ENCODE measurements around the gene DACH2. TPM values are rescaled to one million over a fixed set of nuclear protein-coding genes. Genes with fewer than 3 reads are reported as not detected.

Gene DACH2
- total RNA-seq, 6 donors from 2014 or later, result not detected

GRCh38 chrX:86370927-86371326, 222.7 kb downstream of the DACH2 start:
- Histone ChIP-seq H3K4me1 (no peaks in the 10 kb centered on the region), H3K27me3 (no peaks in the 10 kb centered on the region), H3K36me3 (no peaks in the 10 kb centered on the region), H3K27ac (no peak overlapping the region), H3K9me3 (no peaks in the 10 kb centered on the region), H3K4me3 (no peak overlapping the region)
- ATAC-seq (ENCODE audit: low FRiP score in 2 of 2), result no peak
- TF ChIP-seq POLR2AphosphoS5 (IDR thresholded peaks at IDR 0.05), result no peak
- no peak for TF ChIP-seq POLR2A (IDR thresholded peaks at IDR 0.05)
- TF ChIP-seq CTCF (IDR thresholded peaks at IDR 0.05), result no peak
- 55 to 57% methylated on average over 1 of the region's 1 CpG for WGBS, 2 donors
- no peak for DNase-seq

GRCh38 chrX:86379209-86379608, 231.0 kb downstream of the DACH2 start:
- no peaks in the 10 kb centered on the region for H3K27me3 ChIP-seq
- no peak overlapping the region for H3K4me3 ChIP-seq
- H3K4me1 ChIP-seq, result no peaks in the 10 kb centered on the region
- H3K36me3 ChIP-seq, result no peaks in the 10 kb centered on the region
- no peak overlapping the region for H3K27ac ChIP-seq
- DNase-seq (no peak), ATAC-seq (ENCODE audit: low FRiP score in 2 of 2) (no peak)
- no peak for TF ChIP-seq EP300 (IDR thresholded peaks at IDR 0.05)
- TF ChIP-seq POLR2A (IDR thresholded peaks at IDR 0.05), result no peak
- TF ChIP-seq POLR2AphosphoS5 (IDR thresholded peaks at IDR 0.05), result no peak
- TF ChIP-seq CTCF (IDR thresholded peaks at IDR 0.05), result no peak
- no peaks in the 10 kb centered on the region for H3K9me3 ChIP-seq

- Histone ChIP-seq H3K27me3 (no peaks in the 10 kb centered on the region), H3K36me3 (no peaks in the 10 kb centered on the region), H3K9me3 (no peaks in the 10 kb centered on the region), H3K4me3 (no peak overlapping the region), H3K27ac (no peak overlapping the region), H3K4me1 (no peaks in the 10 kb centered on the region)
- TF ChIP-seq EP300 (IDR thresholded peaks at IDR 0.05) (no peak), POLR2A (IDR thresholded peaks at IDR 0.05) (no peak), POLR2AphosphoS5 (IDR thresholded peaks at IDR 0.05) (no peak), CTCF (IDR thresholded peaks at IDR 0.05) (no peak)
- ATAC-seq (ENCODE audit: low FRiP score in 2 of 2) (no peak), DNase-seq (no peak)
- 36 to 38% methylated on average over 3 of the region's 3 CpGs for WGBS, 2 donors
These were observed 235.7 kb downstream of the DACH2 start for GRCh38 chrX:86383681-86384540.

GRCh38 chrX:86407371-86407770, 259.1 kb downstream of the DACH2 start:
- TF ChIP-seq EP300 (IDR thresholded peaks at IDR 0.05), result no peak
- TF ChIP-seq POLR2AphosphoS5 (IDR thresholded peaks at IDR 0.05), result no peak
- no peak for TF ChIP-seq POLR2A (IDR thresholded peaks at IDR 0.05)
- TF ChIP-seq CTCF (IDR thresholded peaks at IDR 0.05), result no peak
- 60 to 79% methylated on average over 4 of the region's 4 CpGs for WGBS, 2 donors
- no peak for ATAC-seq (ENCODE audit: low FRiP score in 2 of 2)

GRCh38 chrX:86421771-86422170, 273.5 kb downstream of the DACH2 start:
- no peaks in the 10 kb centered on the region for H3K4me1 ChIP-seq
- H3K9me3 ChIP-seq, result no peaks in the 10 kb centered on the region
- no peak for TF ChIP-seq POLR2AphosphoS5 (IDR thresholded peaks at IDR 0.05)
- H3K4me3 ChIP-seq, result no peak overlapping the region
- ATAC-seq (ENCODE audit: low FRiP score in 2 of 2) (no peak), DNase-seq (no peak)
- no peaks in the 10 kb centered on the region for H3K36me3 ChIP-seq
- H3K27me3 ChIP-seq, result no peaks in the 10 kb centered on the region
- H3K27ac ChIP-seq, result no peak overlapping the region
- WGBS, 2 donors, result 74 to 91% methylated on average over 1 of the region's 1 CpG

More at GRCh38 chrX:86407371-86407770, 259.1 kb downstream of the DACH2 start:
- no peak for DNase-seq
- no peaks in the 10 kb centered on the region for H3K36me3 ChIP-seq
- no peaks in the 10 kb centered on the region for H3K9me3 ChIP-seq
- no peak overlapping the region for H3K27ac ChIP-seq
- no peaks in the 10 kb centered on the region for H3K27me3 ChIP-seq
- no peaks in the 10 kb centered on the region for H3K4me1 ChIP-seq
- no peak overlapping the region for H3K4me3 ChIP-seq

Measured in upper lobe of left lung (tissue), 6 donors.